Panc1 (cell line): ENCODE results near the gene KRT85.

Experiments
- CTCF ChIP-seq: fragments of 450-650 bp; IDR thresholded peaks from 2 replicates; pipeline ENCODE4 v1.5.1; 2017; ENCODE audit warnings: mild to moderate bottlenecking
- POLR2AphosphoS5 ChIP-seq: IDR thresholded peaks from 2 replicates; pipeline ENCODE4 v1.6.1; 2012; ENCODE audit warnings: mild to moderate bottlenecking, low read depth, low read length, moderate library complexity
- REST ChIP-seq, 2 experiments: IDR thresholded peaks; 2 replicates each; pipeline ENCODE4 v1.6.1; 2011 to 2012; ENCODE audit warnings: low read depth in 2 of 2, control low read depth in 1 of 2, low read length in 1 of 2, mild to moderate bottlenecking in 1 of 2, moderate library complexity in 1 of 2; ENCODE audit not compliant: insufficient read depth in 1 of 2
- TCF7L2 ChIP-seq: IDR thresholded peaks from 2 replicates; pipeline ENCODE4 v1.6.1; 2011; ENCODE audit warnings: mild to moderate bottlenecking, low read depth, low read length, inconsistent platforms

- peak; percentile 93 for TF ChIP-seq CTCF
- no peak for TF ChIP-seq REST (IDR thresholded peaks at IDR 0.05; ENCODE audit: insufficient read depth in 1 of 2, low read depth in 2 of 2, low read length in 1 of 2)
- no peak for TF ChIP-seq POLR2AphosphoS5
- no peak for TF ChIP-seq TCF7L2
Observed at GRCh38 chr12:52372216-52373154, 5.2 kb upstream of the KRT85 start.
